Kasumi-1 (cell line): ENCODE data around the gene ERI2.
"Not testable (repeated sequence)": the region's sequence is repeated elsewhere in the genome, so short reads cannot be mapped to it uniquely, and the experiment has no call there.

Source experiments
- DNase-seq, 2 experiments: peaks; one replicate each; lab custom pipeline; 2025; lab: John Stamatoyannopoulos, UW

ERI2 gene

GRCh38 chr16:20818929-20819585 lies 12.8 kb upstream of the ERI2 start:
- no peak for DNase-seq

GRCh38 chr16:20814784-20815183 lies 8.5 kb upstream of the ERI2 start:
- DNase-seq: no peak

- DNase-seq: no peak
These were observed 6.2 kb upstream of the ERI2 start for GRCh38 chr16:20812510-20812909.

GRCh38 chr16:20811889-20812439 lies 5.7 kb upstream of the ERI2 start:
- DNase-seq: no peak

GRCh38 chr16:20807862-20808261 lies 1.6 kb upstream of the ERI2 start:
- no peak for DNase-seq

- not testable (repeated sequence) for DNase-seq
These were observed 546 bp downstream of the ERI2 start for GRCh38 chr16:20805684-20806167.

- no peak for DNase-seq
These were observed 2.6 kb downstream of the ERI2 start for GRCh38 chr16:20803561-20804214.

GRCh38 chr16:20803192-20803560 lies 3.1 kb downstream of the ERI2 start:
- no peak for DNase-seq

- DNase-seq: no peak
These were observed 5.0 kb downstream of the ERI2 start for GRCh38 chr16:20801278-20801677.

GRCh38 chr16:20799599-20799998 lies 6.7 kb downstream of the ERI2 start:
- peak; percentile 61 to 62 for DNase-seq

- no peak for DNase-seq
These were observed 7.9 kb downstream of the ERI2 start for GRCh38 chr16:20798364-20798763.

- no peak for DNase-seq
These were observed 14.2 kb downstream of the ERI2 start for GRCh38 chr16:20791923-20792612.

GRCh38 chr16:20789130-20789529 lies 17.1 kb downstream of the ERI2 start:
- DNase-seq: no peak

GRCh38 chr16:20784204-20784603 lies 22.1 kb downstream of the ERI2 start:
- DNase-seq: no peak

- DNase-seq: no peak
These were observed 23.8 kb downstream of the ERI2 start for GRCh38 chr16:20782470-20782869.

GRCh38 chr16:20781697-20782096 lies 24.6 kb downstream of the ERI2 start:
- DNase-seq: peak; percentile 4 to 45

- DNase-seq: peak; percentile 45 to 66
These were observed 31.4 kb downstream of the ERI2 start for GRCh38 chr16:20774703-20775362.

- DNase-seq: no peak
These were observed 32.6 kb downstream of the ERI2 start for GRCh38 chr16:20773679-20774078.

GRCh38 chr16:20768818-20769217 lies 37.5 kb downstream of the ERI2 start:
- no peak for DNase-seq

- no peak for DNase-seq
These were observed 38.2 kb downstream of the ERI2 start for GRCh38 chr16:20768121-20768520.

GRCh38 chr16:20767577-20767976 lies 38.7 kb downstream of the ERI2 start:
- no peak for DNase-seq

- DNase-seq: no peak
These were observed 40.0 kb downstream of the ERI2 start for GRCh38 chr16:20766294-20766693.
